Caco-2 (cell line): ENCODE measurements around the gene ENDOD1. TPM values are rescaled to one million over a fixed set of nuclear protein-coding genes. Genes with fewer than 3 reads are reported as not detected.

Source experiments
- BruUV-seq: library from RNA; stranded (reverse); fragments of 400-500 nt; replicated peaks from 2 replicates; lab custom pipeline; 2021; lab: Mats Ljungman, UMichigan
- CTCF ChIA-PET: fragments of 300-600 bp; sonication (Branson Sonifier 250); formaldehyde crosslinking; loops from one replicate; lab custom pipeline; 2022; ENCODE audit warnings: antibody characterized with exemption; lab: Charles Lee
- POLR2A ChIA-PET: fragments of 300-600 bp; sonication (Branson Sonifier 250); formaldehyde crosslinking; loops from one replicate; lab custom pipeline; 2022; ENCODE audit warnings: antibody characterized with exemption; lab: Charles Lee
- DNase-seq, 2 experiments: peaks; one replicate each; pipeline versions ENCODE4 v3.0.0 to v3.0.0-alpha.2; 2020 to 2022
- H3K27me3 ChIP-seq: replicated peaks from 2 replicates; pipeline ENCODE4 v1.6.0; 2011; ENCODE audit warnings: low read length; ENCODE audit not compliant: control insufficient read depth, insufficient read depth
- H3K36me3 ChIP-seq: 2 replicates; pipeline ENCODE4 v1.5.1; 2011; ENCODE audit warnings: low read length; ENCODE audit not compliant: control insufficient read depth, insufficient read depth
- H3K4me1 ChIP-seq: fragments of 250-450 bp; sonication (Bioruptor Pico); 2 replicates; pipeline ENCODE4 v1.5.1; 2020; ENCODE audit warnings: mild to moderate bottlenecking
- H3K4me3 ChIP-seq: 2 replicates; pipeline ENCODE4 v1.5.1; 2011; ENCODE audit warnings: low read depth, mild to moderate bottlenecking, control low read depth, low read length
- H3K9me3 ChIP-seq: fragments of 250-450 bp; sonication (Bioruptor Pico); 2 replicates; pipeline ENCODE4 v1.5.1; 2020; ENCODE audit warnings: mild to moderate bottlenecking, moderate library complexity
- H3K27ac Mint-ChIP-seq: one replicate; pipeline ENCODE4 v1.8.0; 2022; ENCODE audit warnings: mixed read lengths; ENCODE audit not compliant: unreplicated experiment
- H3K27me3 Mint-ChIP-seq: one replicate; pipeline ENCODE4 v1.8.0; 2022; ENCODE audit warnings: mixed read lengths; ENCODE audit not compliant: insufficient read depth, unreplicated experiment
- H3K36me3 Mint-ChIP-seq: one replicate; pipeline ENCODE4 v1.8.0; 2022; ENCODE audit warnings: mild to moderate bottlenecking, mixed read lengths; ENCODE audit not compliant: insufficient read depth, unreplicated experiment
- H3K4me1 Mint-ChIP-seq: one replicate; pipeline ENCODE4 v1.8.0; 2022; ENCODE audit warnings: low read depth, mixed read lengths; ENCODE audit not compliant: unreplicated experiment
- H3K4me3 Mint-ChIP-seq: one replicate; pipeline ENCODE4 v1.8.0; 2022; ENCODE audit warnings: mild to moderate bottlenecking, moderate library complexity, mixed read lengths; ENCODE audit not compliant: unreplicated experiment
- H3K9me3 Mint-ChIP-seq: one replicate; pipeline ENCODE4 v1.8.0; 2022; ENCODE audit warnings: mixed read lengths; ENCODE audit not compliant: unreplicated experiment
- CTCF ChIP-seq, 2 experiments: fragments of 200-600 bp in 1 of 2; IDR thresholded peaks; 1 replicate in 1 of 2; 2 replicates in 1 of 2; pipeline versions ENCODE4 v1.5.1 to v1.8.0; 2011 to 2022; ENCODE audit warnings: antibody characterized with exemption in 1 of 2, control low read depth in 1 of 2, inconsistent platforms in 1 of 2, low read depth in 1 of 2, low read length in 1 of 2, mild to moderate bottlenecking in 1 of 2, moderate library complexity in 1 of 2; ENCODE audit not compliant: insufficient read depth in 1 of 2, severe bottlenecking in 1 of 2, unreplicated experiment in 1 of 2
- intact Hi-C: fragments of 100-400 bp; cut with micrococcal nuclease; formaldehyde crosslinking; loops from one replicate; pipeline ENCODE4 v1.10.0; 2022; ENCODE audit not compliant: unreplicated experiment
- total RNA-seq: library from RNA; stranded (reverse); gene quantifications from 2 replicates; pipeline ENCODE4 v1.2.3, GENCODE V29; 2022

ENDOD1 gene
- total RNA-seq, 1 experiment from 2014 or later, result 22.7 TPM

DNA sequence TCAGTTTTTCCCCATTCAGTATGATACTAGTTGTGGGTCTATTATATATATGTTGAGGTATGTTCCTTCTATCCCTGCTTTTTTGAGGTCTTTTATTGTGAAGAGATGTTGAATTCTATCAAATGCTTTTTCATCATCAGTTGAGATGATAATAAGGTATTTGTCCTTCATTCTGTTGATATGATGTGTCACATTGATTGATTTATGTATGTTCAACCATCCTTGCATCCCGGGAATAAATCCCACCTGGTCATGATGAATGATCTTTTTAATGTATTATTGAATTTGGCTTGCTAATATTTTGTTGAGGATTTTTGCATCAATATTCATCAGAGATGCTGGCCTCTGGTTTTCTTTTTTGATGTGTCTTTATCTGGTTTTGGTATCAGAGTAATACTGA lies 26.0 kb downstream of the ENDOD1 start:
- DNase-seq, result no peak
- Mint-ChIP-seq H3K9me3 (peaks cover 17% of the 10 kb centered on the region), H3K4me1 (peaks cover 12% of the 10 kb centered on the region), H3K27me3 (no peaks in the 10 kb centered on the region), H3K36me3 (no peaks in the 10 kb centered on the region), H3K4me3 (no peak overlapping the region), H3K27ac (no peak overlapping the region)
- intact Hi-C loops, result no loop called here
- Histone ChIP-seq H3K9me3 (no peaks in the 10 kb centered on the region), H3K4me3 (no peak overlapping the region), H3K4me1 (0 out of 2 replicates have a peak, but pooled peaks cover 8% of the 10 kb centered on the region), H3K27me3 (no peaks in the 10 kb centered on the region), H3K36me3 (no peaks in the 10 kb centered on the region)
- ChIA-PET POLR2A (no interaction called here), CTCF (no interaction called here)
- no peak for TF ChIP-seq CTCF (IDR thresholded peaks at IDR 0.05; ENCODE audit: insufficient read depth in 1 of 2, low read depth in 1 of 2, low read length in 1 of 2, severe bottlenecking in 1 of 2, unreplicated experiment in 1 of 2)
- BruUV-seq, result no TSS peak

GRCh38 chr11:95119361-95120060 lies 29.9 kb downstream of the ENDOD1 start:
- H3K4me1 Mint-ChIP-seq, result peaks cover 6% of the 10 kb centered on the region
- no peak overlapping the region for H3K4me3 Mint-ChIP-seq
- H3K27ac Mint-ChIP-seq, result no peak overlapping the region
- Histone ChIP-seq H3K36me3 (no peaks in the 10 kb centered on the region), H3K4me1 (no peaks in the 10 kb centered on the region), H3K9me3 (no peaks in the 10 kb centered on the region; the same call in 1 of the 2 replicates), H3K4me3 (no peak overlapping the region), H3K27me3 (no peaks in the 10 kb centered on the region)
- CTCF ChIA-PET, result no interaction called here
- intact Hi-C loops, result no loop called here
- POLR2A ChIA-PET, result no interaction called here
- H3K27me3 Mint-ChIP-seq, result no peaks in the 10 kb centered on the region
- H3K36me3 Mint-ChIP-seq, result no peaks in the 10 kb centered on the region
- H3K9me3 Mint-ChIP-seq, result peaks cover 17% of the 10 kb centered on the region
- no peak for DNase-seq
- TF ChIP-seq CTCF (IDR thresholded peaks at IDR 0.05; ENCODE audit: insufficient read depth in 1 of 2, low read depth in 1 of 2, low read length in 1 of 2, severe bottlenecking in 1 of 2, unreplicated experiment in 1 of 2), result no peak
- BruUV-seq, result no TSS peak

DNA sequence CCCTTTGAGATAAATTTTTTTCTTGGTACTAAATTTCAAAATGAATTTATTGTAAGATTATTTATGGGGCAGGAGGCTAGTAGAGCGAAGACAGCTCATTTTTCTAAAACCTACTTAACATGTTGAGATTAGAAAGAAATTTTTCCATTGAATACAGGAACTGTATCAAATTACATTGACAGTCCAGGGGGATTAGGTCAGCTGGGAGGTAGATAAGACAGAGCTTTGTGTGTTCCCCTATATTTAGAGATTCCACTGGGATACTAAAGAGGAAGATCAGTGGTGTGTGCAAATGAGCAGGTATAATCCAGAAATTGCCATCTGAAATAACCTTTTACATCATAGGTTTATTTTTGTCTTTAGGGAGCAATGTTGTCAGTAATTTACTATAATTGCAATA lies 32.1 kb downstream of the ENDOD1 start:
- no peaks in the 10 kb centered on the region; the same call in 1 of the 2 replicates for H3K9me3 ChIP-seq
- no peak overlapping the region for H3K4me3 Mint-ChIP-seq
- CTCF ChIA-PET, result interaction anchor here (0.8 kb wide), 1 partner anchor 22 kb away, joined by 3 read pairs; no protein-coding TSS in a partner anchor
- no peak overlapping the region for H3K4me3 ChIP-seq
- no peaks in the 10 kb centered on the region for H3K4me1 ChIP-seq
- no peaks in the 10 kb centered on the region for H3K36me3 Mint-ChIP-seq
- no peak overlapping the region for H3K27ac Mint-ChIP-seq
- POLR2A ChIA-PET, result no interaction called here
- H3K9me3 Mint-ChIP-seq, result peaks cover 17% of the 10 kb centered on the region
- no peak for TF ChIP-seq CTCF (IDR thresholded peaks at IDR 0.05; ENCODE audit: insufficient read depth in 1 of 2, low read depth in 1 of 2, low read length in 1 of 2, severe bottlenecking in 1 of 2, unreplicated experiment in 1 of 2)
- H3K27me3 ChIP-seq, result no peaks in the 10 kb centered on the region
- H3K36me3 ChIP-seq, result no peaks in the 10 kb centered on the region
- DNase-seq, result no peak
- no TSS peak for BruUV-seq
- H3K27me3 Mint-ChIP-seq, result no peaks in the 10 kb centered on the region
- intact Hi-C loops, result no loop called here
- peaks cover 6% of the 10 kb centered on the region for H3K4me1 Mint-ChIP-seq
